Ovary (tissue), 9 donors: ENCODE measurements around the gene CTNNA3. TPM values are rescaled to one million over a fixed set of nuclear protein-coding genes. Genes with fewer than 3 reads are reported as not detected.

Experiments used
- DNase-seq, 5 donors: peaks; one replicate each; pipeline ENCODE4 v3.0.0-alpha.2; 2019 to 2020
- H3K27ac ChIP-seq, 2 donors: fragments of 200-600 bp; one replicate each; pipeline versions ENCODE4 v1.5.1 to v1.8.0; 2019 to 2022
- H3K27me3 ChIP-seq: fragments of 200-600 bp; one replicate; pipeline ENCODE4 v1.8.0; 2022
- H3K36me3 ChIP-seq: fragments of 200-600 bp; sonication (generic); one replicate; pipeline ENCODE4 v1.5.1; 2019
- H3K4me1 ChIP-seq: one replicate; pipeline ENCODE4 v1.8.1; 2013; ENCODE audit warnings: mild to moderate bottlenecking, moderate library complexity; ENCODE audit not compliant: insufficient read depth
- H3K4me3 ChIP-seq: fragments of 200-600 bp; sonication (generic); one replicate; pipeline ENCODE4 v1.5.1; 2017
- H3K9me3 ChIP-seq, 2 donors: fragments of 200-600 bp in 1 of 2; sonication (generic) in 1 of 2; one replicate each; pipeline versions ENCODE4 v1.5.1 to v1.8.1; 2013 to 2019; ENCODE audit warnings: mild to moderate bottlenecking in 1 of 2, moderate library complexity in 1 of 2
- EP300 ChIP-seq: sonication (generic); formaldehyde crosslinking; IDR thresholded peaks from one replicate; pipeline ENCODE4 v1.6.1; 2017; ENCODE audit warnings: antibody characterized with exemption
- POLR2A ChIP-seq: fragments of 450-650 bp; IDR thresholded peaks from one replicate; pipeline ENCODE4 v1.6.1; 2017; ENCODE audit warnings: antibody characterized with exemption, mild to moderate bottlenecking, moderate library complexity
- WGBS, 3 donors: extraction: QIAGEN DNeasy Blood & Tissue Kit in 1 of 3; methylation state at CpG; one replicate each; pipeline versions ENCODE4 v1.1.5 to v1.1.7; 2013 to 2017; 5-methylcytosine and 5-hydroxymethylcytosine counted together
- intact Hi-C, 4 donors: fragments of 100-400 bp; cut with DNase I; formaldehyde crosslinking; loops; one replicate each; pipeline versions ENCODE4 v1.11.0 to v1.15.1; 2022 to 2023
- polyA plus RNA-seq, 2 donors: library from polyadenylated mRNA; stranded (reverse); fragments of 200-250 nt in 1 of 2; fragments of 350-450 nt in 1 of 2; fragmentation: Illumina TruSeq in 1 of 2; extraction: RNeasy Lipid Tissue Mini Kit (QIAGEN cat#74804) in 1 of 2; gene quantifications; one replicate each; pipeline ENCODE4 v1.2.3, GENCODE V29; 2013 to 2014
- total RNA-seq, 7 donors: library from RNA; depleted of rRNA in 2 of 7; stranded (reverse); fragments of >200 nt in 2 of 7; fragmentation: NEBNext Ultra II Directional in 3 of 7; extraction: Animal tissue kit (Norgen Biotek cat#: 25700) in 3 of 7; gene quantifications; one replicate each; pipeline versions ENCODE4 v1.1.0 to v1.2.4, GENCODE V29; 2016 to 2023
- TF ChIP-seq, protein P1 (sequence below), 3 donors: fragments of 450-650 bp in 2 of 3; fragments of 200-600 bp in 1 of 3; IDR thresholded peaks; one replicate each; pipeline versions ENCODE4 v1.5.1 to v1.8.0; 2016 to 2022; ENCODE audit warnings: antibody characterized with exemption in 3 of 3, mild to moderate bottlenecking in 1 of 3
- donor health status: DM: no; HTN: no; CAD: no; lungs with moderate emphysema.
- donor health status: DM: no; HTN: no; CAD: no.
- donor health status: Bipolar disorder and iron deficiency.
- donor health status: DM: yes; HTN: yes; CAD: no.
- donor health status: DM: no; HTN: no; CAD: no.
- donor health status: DM: yes; HTN: yes; CAD: no.

The CTNNA3 gene
- total and polyA plus RNA-seq, 9 donors = 1.9 to 9.7 (median 4.0) TPM

DNA sequence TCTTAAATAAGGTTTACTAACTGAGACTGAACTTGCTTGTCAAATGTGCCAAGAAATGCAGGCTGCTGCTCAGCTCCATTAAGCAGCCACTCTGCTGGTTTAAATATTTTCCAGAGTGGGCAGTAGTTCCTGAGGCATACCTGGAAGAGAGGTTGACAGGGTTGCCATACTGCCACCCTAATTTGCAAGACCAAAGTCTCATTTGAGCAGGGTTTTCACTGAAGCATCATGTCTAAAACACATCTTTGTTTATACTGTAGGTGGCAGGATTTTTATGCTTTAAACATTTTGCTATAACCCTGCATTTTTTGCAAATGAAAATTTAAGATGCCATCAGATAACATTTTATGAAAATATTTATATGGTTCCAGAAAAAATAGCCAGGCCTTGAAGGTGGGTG is 1388.2 kb downstream of the CTNNA3 start:
- H3K27ac ChIP-seq = no peak overlapping the region
- TF ChIP-seq POLR2A (no peak), EP300 (no peak)
- TF ChIP-seq, protein P1, sequence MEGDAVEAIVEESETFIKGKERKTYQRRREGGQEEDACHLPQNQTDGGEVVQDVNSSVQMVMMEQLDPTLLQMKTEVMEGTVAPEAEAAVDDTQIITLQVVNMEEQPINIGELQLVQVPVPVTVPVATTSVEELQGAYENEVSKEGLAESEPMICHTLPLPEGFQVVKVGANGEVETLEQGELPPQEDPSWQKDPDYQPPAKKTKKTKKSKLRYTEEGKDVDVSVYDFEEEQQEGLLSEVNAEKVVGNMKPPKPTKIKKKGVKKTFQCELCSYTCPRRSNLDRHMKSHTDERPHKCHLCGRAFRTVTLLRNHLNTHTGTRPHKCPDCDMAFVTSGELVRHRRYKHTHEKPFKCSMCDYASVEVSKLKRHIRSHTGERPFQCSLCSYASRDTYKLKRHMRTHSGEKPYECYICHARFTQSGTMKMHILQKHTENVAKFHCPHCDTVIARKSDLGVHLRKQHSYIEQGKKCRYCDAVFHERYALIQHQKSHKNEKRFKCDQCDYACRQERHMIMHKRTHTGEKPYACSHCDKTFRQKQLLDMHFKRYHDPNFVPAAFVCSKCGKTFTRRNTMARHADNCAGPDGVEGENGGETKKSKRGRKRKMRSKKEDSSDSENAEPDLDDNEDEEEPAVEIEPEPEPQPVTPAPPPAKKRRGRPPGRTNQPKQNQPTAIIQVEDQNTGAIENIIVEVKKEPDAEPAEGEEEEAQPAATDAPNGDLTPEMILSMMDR (IDR thresholded peaks at IDR 0.05) = no peak
- DNase-seq = no peak
- H3K4me1 ChIP-seq = no peaks in the 10 kb centered on the region
- intact Hi-C loops = no loop called here
- no peaks in the 10 kb centered on the region for H3K36me3 ChIP-seq
- no peaks in the 10 kb centered on the region for H3K27me3 ChIP-seq
- H3K4me3 ChIP-seq = no peak overlapping the region
- no peaks in the 10 kb centered on the region for H3K9me3 ChIP-seq

DNA sequence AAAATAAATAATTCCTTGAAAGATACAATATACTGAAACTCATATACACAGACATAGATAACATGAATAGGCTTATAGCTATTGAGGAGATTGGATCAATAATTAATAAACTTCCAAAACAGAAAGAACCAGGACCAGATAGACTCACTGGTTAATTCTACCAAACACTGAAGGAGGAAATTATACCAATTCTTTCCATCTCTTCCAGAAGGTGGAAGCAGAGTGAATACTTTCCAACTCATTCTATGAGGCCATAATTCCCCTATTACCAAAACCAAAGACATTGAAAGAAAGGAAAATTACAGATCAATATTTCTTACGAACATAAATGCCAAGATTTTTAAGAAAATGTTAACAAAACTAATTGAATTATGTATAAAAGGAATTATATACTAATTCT is 1394.9 kb downstream of the CTNNA3 start:
- no peaks in the 10 kb centered on the region for H3K4me1 ChIP-seq
- H3K27me3 ChIP-seq = no peaks in the 10 kb centered on the region
- intact Hi-C loops = no loop called here
- H3K27ac ChIP-seq = no peak overlapping the region
- 87 to 93% (median 89%) methylated on average over 1 of the region's 1 CpG for WGBS, 3 donors
- no peaks in the 10 kb centered on the region for H3K9me3 ChIP-seq
- H3K4me3 ChIP-seq = no peak overlapping the region
- TF ChIP-seq POLR2A (no peak), EP300 (no peak)
- TF ChIP-seq, protein P1 (IDR thresholded peaks at IDR 0.05) = no peak
- no peak for DNase-seq
- no peaks in the 10 kb centered on the region for H3K36me3 ChIP-seq

DNA sequence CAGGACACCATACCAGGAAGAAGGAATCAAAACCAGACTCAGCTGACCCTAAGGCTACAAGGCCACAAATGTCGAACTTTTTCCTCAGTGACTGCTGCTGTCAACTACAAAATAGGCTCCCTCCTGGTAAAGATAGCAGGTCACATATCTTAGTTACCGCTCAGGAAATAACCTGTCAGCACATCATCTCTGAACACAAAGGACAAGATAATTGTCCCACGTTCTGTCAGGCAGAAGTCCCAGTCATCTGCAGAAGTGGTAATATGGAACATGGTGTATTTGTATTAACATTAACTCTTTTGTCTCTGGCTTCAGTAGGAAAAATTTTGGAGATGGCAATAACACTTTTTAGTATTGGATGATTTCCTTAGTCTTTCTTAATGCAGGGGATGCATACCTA is 1400.4 kb downstream of the CTNNA3 start:
- WGBS, 3 donors = 78 to 85% (median 80%) methylated on average over 3 of the region's 3 CpGs
- no peaks in the 10 kb centered on the region for H3K27me3 ChIP-seq
- no peaks in the 10 kb centered on the region for H3K9me3 ChIP-seq
- H3K4me1 ChIP-seq = no peaks in the 10 kb centered on the region
- no peak overlapping the region for H3K27ac ChIP-seq
- no peak for DNase-seq
- TF ChIP-seq, protein P1 (IDR thresholded peaks at IDR 0.05) = no peak
- TF ChIP-seq POLR2A (no peak), EP300 (no peak)
- no peaks in the 10 kb centered on the region for H3K36me3 ChIP-seq
- no peak overlapping the region for H3K4me3 ChIP-seq
- intact Hi-C loops = no loop called here

DNA sequence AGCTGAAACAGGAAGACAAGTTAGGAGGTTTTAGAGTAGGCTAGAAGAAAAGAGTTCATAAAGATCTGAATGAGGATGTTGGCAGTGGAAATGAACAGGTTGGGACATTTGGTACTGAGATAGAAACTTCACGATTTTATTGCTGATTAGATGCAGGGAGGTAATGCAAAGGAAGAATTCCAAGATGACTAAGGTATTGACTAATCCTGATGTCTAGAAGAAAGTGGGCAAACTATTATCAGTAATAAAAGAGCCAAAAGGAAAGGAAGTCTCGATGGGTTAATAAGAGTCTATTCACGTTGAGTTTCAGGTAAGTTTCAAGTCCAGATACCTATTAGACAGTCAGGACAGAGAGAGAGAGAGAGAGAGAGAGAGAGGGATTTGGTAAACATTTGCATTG is 1401.5 kb downstream of the CTNNA3 start:
- no peaks in the 10 kb centered on the region for H3K9me3 ChIP-seq
- H3K27ac ChIP-seq = no peak overlapping the region
- 80 to 85% (median 81%) methylated on average over 3 of the region's 3 CpGs for WGBS, 3 donors
- no peaks in the 10 kb centered on the region for H3K4me1 ChIP-seq
- H3K4me3 ChIP-seq = no peak overlapping the region
- TF ChIP-seq EP300 (no peak), POLR2A (no peak)
- TF ChIP-seq, protein P1 (IDR thresholded peaks at IDR 0.05) = no peak
- intact Hi-C loops = no loop called here
- no peak for DNase-seq
- H3K27me3 ChIP-seq = no peaks in the 10 kb centered on the region
- H3K36me3 ChIP-seq = no peaks in the 10 kb centered on the region

DNA sequence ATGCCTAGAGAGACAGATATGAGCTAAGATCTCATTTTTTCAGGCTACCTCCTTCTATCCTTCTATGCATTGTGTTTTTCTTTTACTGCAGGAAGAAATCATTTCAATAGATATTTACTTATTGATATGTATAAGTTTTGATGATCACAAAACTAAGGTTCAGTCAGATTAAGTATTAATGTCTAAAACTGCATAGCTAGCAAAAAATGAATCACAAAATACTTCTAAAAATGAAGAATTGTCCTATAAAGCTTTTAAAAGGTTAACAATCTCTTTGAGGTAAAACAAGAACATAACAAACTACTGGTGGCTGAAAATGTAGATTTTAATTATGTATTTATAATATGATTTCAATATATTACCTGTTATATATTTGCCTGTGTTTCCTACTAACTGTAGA is 1403.1 kb downstream of the CTNNA3 start:
- intact Hi-C loops = no loop called here
- H3K27me3 ChIP-seq = no peaks in the 10 kb centered on the region
- no peak overlapping the region for H3K4me3 ChIP-seq
- H3K9me3 ChIP-seq = no peaks in the 10 kb centered on the region
- no peak for DNase-seq
- TF ChIP-seq EP300 (no peak), POLR2A (no peak)
- H3K4me1 ChIP-seq = no peaks in the 10 kb centered on the region
- no peak overlapping the region for H3K27ac ChIP-seq
- H3K36me3 ChIP-seq = no peaks in the 10 kb centered on the region
